A673 (cell line): ENCODE data around the gene HES5. TPM values are rescaled to one million over a fixed set of nuclear protein-coding genes. Genes with fewer than 3 reads are reported as not detected.

Source experiments
- BruUV-seq: library from RNA; stranded (reverse); fragments of 400-500 nt; replicated peaks from 2 replicates; lab custom pipeline; 2021; lab: Mats Ljungman, UMichigan
- CTCF ChIA-PET: fragments of 300-600 bp; sonication (Branson Sonifier 250); formaldehyde crosslinking; loops from one replicate; lab custom pipeline; 2022; ENCODE audit warnings: antibody characterized with exemption; lab: Charles Lee
- POLR2A ChIA-PET: fragments of 300-600 bp; sonication (Branson Sonifier 250); formaldehyde crosslinking; loops from one replicate; lab custom pipeline; 2022; ENCODE audit warnings: antibody characterized with exemption; ENCODE audit not compliant: low non-redundant PET; lab: Charles Lee
- DNase-seq: peaks from one replicate; pipeline ENCODE4 v3.0.0-alpha.2; 2015; ENCODE audit warnings: low spot score
- H3K27ac ChIP-seq: fragments of 200-600 bp; sonication (generic); 2 replicates; pipeline ENCODE4 v1.5.1; 2016; ENCODE audit warnings: mixed run types, low read depth, mild to moderate bottlenecking, mixed read lengths, antibody characterized with exemption, low read length; ENCODE audit not compliant: poor library complexity, severe bottlenecking
- H3K27me3 ChIP-seq: fragments of 200-600 bp; sonication (generic); replicated peaks from 2 replicates; pipeline ENCODE4 v1.6.1; 2017; ENCODE audit warnings: mixed run types, low read depth, mild to moderate bottlenecking, mixed read lengths, antibody characterized with exemption, low read length; ENCODE audit not compliant: insufficient read depth, poor library complexity
- H3K36me3 ChIP-seq: fragments of 200-600 bp; sonication (generic); 2 replicates; pipeline ENCODE4 v1.6.1; 2016; ENCODE audit warnings: mixed run types, mild to moderate bottlenecking, mixed read lengths, antibody characterized with exemption, low read length; ENCODE audit not compliant: insufficient read depth, poor library complexity, severe bottlenecking
- H3K4me1 ChIP-seq: fragments of 200-600 bp; sonication (generic); 2 replicates; pipeline ENCODE4 v1.6.1; 2017; ENCODE audit warnings: mixed run types, mild to moderate bottlenecking, mixed read lengths, antibody characterized with exemption, low read length; ENCODE audit not compliant: insufficient read depth, poor library complexity, severe bottlenecking
- H3K4me3 ChIP-seq: fragments of 200-600 bp; sonication (generic); 2 replicates; pipeline ENCODE4 v1.5.1; 2016; ENCODE audit warnings: low read depth, mixed run types, mild to moderate bottlenecking, mixed read lengths, low read length; ENCODE audit not compliant: poor library complexity, severe bottlenecking
- H3K9me3 ChIP-seq: fragments of 200-600 bp; sonication (generic); 2 replicates; pipeline ENCODE4 v1.6.1; 2016; ENCODE audit warnings: mixed run types, low read depth, mild to moderate bottlenecking, mixed read lengths, antibody characterized with exemption, low read length; ENCODE audit not compliant: poor library complexity, severe bottlenecking
- EZH2 ChIP-seq: fragments of 200-600 bp; sonication (generic); IDR thresholded peaks from 2 replicates; pipeline ENCODE4 v1.6.1; 2017; ENCODE audit warnings: borderline replicate concordance, low read depth, mild to moderate bottlenecking, mixed read lengths, antibody characterized with exemption, low read length; ENCODE audit not compliant: poor library complexity, severe bottlenecking
- intact Hi-C: fragments of 100-400 bp; cut with micrococcal nuclease; formaldehyde crosslinking; loops from one replicate; pipeline ENCODE4 v1.10.0; 2022; ENCODE audit not compliant: unreplicated experiment
- total RNA-seq: library from RNA; stranded (reverse); gene quantifications from 2 replicates; pipeline ENCODE4 v1.2.3, GENCODE V29; 2021
- TF ChIP-seq, protein P1 (sequence below): fragments of 300-800, 200-600 bp; sonication (generic); conservative IDR thresholded peaks from 2 replicates; pipeline ENCODE4 v1.5.1; 2017; ENCODE audit warnings: low read depth, mild to moderate bottlenecking, antibody characterized with exemption, low read length, moderate library complexity, mixed read lengths

The HES5 gene
- total RNA-seq, 1 experiment from 2014 or later, result not detected

DNA sequence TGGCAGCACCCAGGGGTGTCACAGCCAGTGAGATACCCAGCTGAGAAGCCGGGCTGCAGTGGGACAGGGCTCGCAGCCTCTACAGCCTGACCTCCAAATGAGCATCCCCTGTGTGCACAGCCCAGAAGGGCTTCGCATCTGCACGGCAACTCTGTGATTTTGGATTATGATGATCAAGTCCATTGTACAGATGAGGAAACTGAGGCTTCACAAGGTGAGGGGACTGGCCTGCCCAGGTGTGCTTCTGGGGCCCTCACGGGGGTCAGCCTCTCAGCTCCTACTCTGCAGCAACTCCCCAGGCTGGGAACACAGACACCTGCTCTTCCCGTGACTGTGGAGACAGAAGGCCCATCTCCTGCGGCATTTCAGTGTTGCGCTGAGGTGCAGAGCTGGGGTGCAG lies 8.8 kb upstream of the HES5 start:
- Histone ChIP-seq H3K27ac (no peak overlapping the region), H3K9me3 (no peaks in the 10 kb centered on the region), H3K27me3 (peaks cover 17% of the 10 kb centered on the region), H3K36me3 (no peaks in the 10 kb centered on the region), H3K4me3 (no peak overlapping the region), H3K4me1 (peaks cover 13% of the 10 kb centered on the region)
- intact Hi-C loops, result no loop called here
- BruUV-seq, result no TSS peak
- POLR2A ChIA-PET, result no interaction called here
- DNase-seq, result no peak
- CTCF ChIA-PET, result no interaction called here
- TF ChIP-seq, protein P1, sequence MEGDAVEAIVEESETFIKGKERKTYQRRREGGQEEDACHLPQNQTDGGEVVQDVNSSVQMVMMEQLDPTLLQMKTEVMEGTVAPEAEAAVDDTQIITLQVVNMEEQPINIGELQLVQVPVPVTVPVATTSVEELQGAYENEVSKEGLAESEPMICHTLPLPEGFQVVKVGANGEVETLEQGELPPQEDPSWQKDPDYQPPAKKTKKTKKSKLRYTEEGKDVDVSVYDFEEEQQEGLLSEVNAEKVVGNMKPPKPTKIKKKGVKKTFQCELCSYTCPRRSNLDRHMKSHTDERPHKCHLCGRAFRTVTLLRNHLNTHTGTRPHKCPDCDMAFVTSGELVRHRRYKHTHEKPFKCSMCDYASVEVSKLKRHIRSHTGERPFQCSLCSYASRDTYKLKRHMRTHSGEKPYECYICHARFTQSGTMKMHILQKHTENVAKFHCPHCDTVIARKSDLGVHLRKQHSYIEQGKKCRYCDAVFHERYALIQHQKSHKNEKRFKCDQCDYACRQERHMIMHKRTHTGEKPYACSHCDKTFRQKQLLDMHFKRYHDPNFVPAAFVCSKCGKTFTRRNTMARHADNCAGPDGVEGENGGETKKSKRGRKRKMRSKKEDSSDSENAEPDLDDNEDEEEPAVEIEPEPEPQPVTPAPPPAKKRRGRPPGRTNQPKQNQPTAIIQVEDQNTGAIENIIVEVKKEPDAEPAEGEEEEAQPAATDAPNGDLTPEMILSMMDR, result no peak
- TF ChIP-seq EZH2, result no peak

DNA sequence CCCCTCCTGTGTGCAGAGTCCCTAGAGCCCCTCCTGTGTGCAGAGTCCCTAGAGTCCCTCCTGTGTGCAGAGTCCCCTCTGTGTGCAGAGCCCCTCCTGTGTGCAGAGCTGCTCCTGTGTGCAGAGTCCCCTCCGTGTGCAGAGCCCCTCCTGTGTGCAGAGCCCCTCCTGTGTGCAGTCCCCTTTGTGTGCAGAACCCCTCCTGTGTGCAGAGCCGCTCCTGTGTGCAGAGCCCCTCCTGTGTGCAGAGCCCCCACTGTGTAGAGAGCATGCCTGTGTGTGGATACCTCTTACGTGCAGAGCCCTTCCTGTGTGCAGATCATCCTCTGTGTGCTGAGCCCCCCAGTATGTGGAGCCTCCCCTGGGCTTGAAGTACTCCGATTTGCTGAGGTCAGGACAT lies 8.3 kb upstream of the HES5 start:
- H3K36me3 ChIP-seq, result no peaks in the 10 kb centered on the region
- no peak for DNase-seq
- no TSS peak for BruUV-seq
- ChIA-PET CTCF (no interaction called here), POLR2A (no interaction called here)
- H3K27ac ChIP-seq, result no peak overlapping the region
- H3K27me3 ChIP-seq, result peaks cover 22% of the 10 kb centered on the region
- TF ChIP-seq, protein P1, result no peak
- TF ChIP-seq EZH2, result no peak
- peaks cover 13% of the 10 kb centered on the region for H3K4me1 ChIP-seq
- H3K4me3 ChIP-seq, result no peak overlapping the region
- no peaks in the 10 kb centered on the region for H3K9me3 ChIP-seq
- intact Hi-C loops, result no loop called here

DNA sequence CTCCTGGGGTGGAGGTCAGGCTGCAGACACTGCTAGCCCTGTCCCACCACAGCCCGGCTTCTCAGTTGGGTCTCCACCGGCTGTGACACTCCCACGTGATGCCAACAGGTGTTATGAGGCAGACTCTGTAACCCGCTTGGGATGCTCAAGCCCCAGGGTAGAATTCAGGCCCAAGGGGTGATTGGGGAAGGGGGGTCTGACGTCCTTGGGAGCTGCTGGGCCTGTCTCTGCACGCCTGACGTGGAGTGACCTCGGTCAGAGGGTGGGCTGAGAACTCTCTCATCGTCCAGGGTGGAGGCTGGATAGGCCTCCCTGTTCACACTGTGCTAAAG lies 7.7 kb upstream of the HES5 start:
- Histone ChIP-seq H3K4me1 (peaks cover 13% of the 10 kb centered on the region), H3K27ac (no peak overlapping the region), H3K27me3 (peaks cover 28% of the 10 kb centered on the region), H3K4me3 (no peak overlapping the region), H3K9me3 (no peaks in the 10 kb centered on the region), H3K36me3 (no peaks in the 10 kb centered on the region)
- no peak for TF ChIP-seq EZH2
- TF ChIP-seq, protein P1, result no peak
- DNase-seq, result no peak
- BruUV-seq, result no TSS peak
- ChIA-PET POLR2A (no interaction called here), CTCF (interaction anchor here (0.6 kb wide), 1 partner anchor 156 kb away, joined by 7 read pairs; no protein-coding TSS in a partner anchor)
- intact Hi-C loops, result no loop called here
